ENCODE results near the gene OTOR. TPM values are rescaled to one million over a fixed set of nuclear protein-coding genes. Genes with fewer than 3 reads are reported as not detected.

OTOR gene
- total and polyA plus RNA-seq, 2 of the 8 experiments (the other 6 are each of a cell fraction or from before 2014, with no cell fraction given) = not detected

DNA sequence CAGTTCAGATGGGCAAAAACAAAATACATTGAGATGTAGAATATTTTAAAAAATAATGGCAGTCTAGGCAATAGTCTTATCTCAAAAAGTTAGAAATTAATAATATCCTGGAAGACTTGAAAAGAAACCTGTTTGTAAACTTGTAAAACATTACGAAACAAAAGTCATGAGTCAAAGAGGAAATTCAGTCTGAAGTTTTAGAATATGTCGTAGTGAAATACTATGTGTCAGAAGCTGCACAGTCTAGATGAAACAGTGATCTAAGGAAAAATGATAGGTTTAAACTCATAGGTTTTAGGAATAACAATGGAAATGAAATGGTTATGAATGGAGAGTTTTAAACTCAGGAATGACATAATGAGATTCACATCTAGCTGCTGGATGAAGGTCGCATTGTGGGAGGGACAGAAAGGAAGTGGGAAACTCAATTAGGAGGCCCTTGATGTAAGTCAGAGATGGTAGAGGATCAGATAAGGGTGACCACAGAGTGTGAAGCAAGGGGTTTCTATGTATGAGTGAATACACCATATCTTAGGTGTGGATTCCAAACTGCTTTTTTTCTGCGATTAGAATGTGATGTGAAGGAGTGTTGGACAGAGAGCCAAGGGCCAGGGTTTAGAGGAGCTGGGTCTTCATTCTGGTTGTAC lies 15.5 kb upstream of the OTOR start:
- peaks cover 0 to 4% (median 1%) of the 10 kb centered on the region in 4 experiments; a peak in 2 of 7 replicates for H3K4me1 ChIP-seq (replicated peaks in 1 of 4; ENCODE audit: control insufficient read depth in 3 of 4, insufficient read depth in 4 of 4, low read length in 3 of 4)
- no peak overlapping the region for H2BK12ac ChIP-seq (ENCODE audit: low read depth, low read length)
- no peaks in the 10 kb centered on the region for H3K9me3 ChIP-seq (ENCODE audit: insufficient read depth in 2 of 2, low read depth in 1 of 2, low read length in 1 of 2)
- POLR2A ChIA-PET (ENCODE audit: partially characterized antibody) = no interaction called here
- H3K4me3 ChIP-seq (ENCODE audit: extremely low read depth in 1 of 4, insufficient read depth in 2 of 4, low read depth in 3 of 4, low read length in 4 of 4) = no peak overlapping the region
- H4K8ac ChIP-seq (ENCODE audit: extremely low read depth, insufficient read depth, low read length) = no peak overlapping the region
- no peak overlapping the region for H3K18ac ChIP-seq (ENCODE audit: extremely low read depth, low read length)
- WGBS, 2 experiments (ENCODE audit: extremely low coverage in 1 of 2, insufficient coverage in 1 of 2, insufficient read length in 1 of 2, insufficient replicate concordance in 2 of 2, low coverage in 1 of 2, low lambda C conversion rate in 2 of 2, missing lambda C conversion rate in 1 of 2) = 85% methylated on average over 4 of the region's 4 CpGs; no CpG with 5 or more reads in 1 of the 2 experiments
- no peak overlapping the region for H3K23ac ChIP-seq (ENCODE audit: insufficient read length)
- H4K91ac ChIP-seq (replicated peaks; ENCODE audit: insufficient read length, low read length) = no peak overlapping the region
- H3K9ac ChIP-seq (replicated peaks in 1 of 4; ENCODE audit: extremely low read depth in 1 of 4, low read depth in 3 of 4, low read length in 3 of 4) = no peak overlapping the region
- H3K4ac ChIP-seq (replicated peaks; ENCODE audit: insufficient read length, low read depth, low read length) = no peak overlapping the region
- H3K14ac ChIP-seq (ENCODE audit: insufficient read length) = no peak overlapping the region
- H2AK5ac ChIP-seq (ENCODE audit: low read depth, low read length) = no peak overlapping the region
- H4K20me1 ChIP-seq (replicated peaks in 1 of 2; ENCODE audit: control insufficient read depth in 1 of 2, insufficient read depth in 2 of 2, low read length in 2 of 2) = peaks cover 0 to 7% of the 10 kb centered on the region in 2 experiments
- no peak overlapping the region for H2AFZ ChIP-seq (ENCODE audit: low read length)
- H4K5ac ChIP-seq (ENCODE audit: insufficient read length, low read depth, low read length) = no peak overlapping the region
- peaks cover 13 to 48% of the 10 kb centered on the region in 2 experiments for H3K79me2 ChIP-seq (ENCODE audit: control insufficient read depth in 1 of 2, insufficient read depth in 2 of 2, low read length in 2 of 2)
- H2BK5ac ChIP-seq (ENCODE audit: low read depth, low read length) = no peak overlapping the region
- H3K27ac ChIP-seq (ENCODE audit: low read depth, low read length) = no peak overlapping the region
- H3K79me1 ChIP-seq (ENCODE audit: low read depth, low read length) = peaks cover 5% of the 10 kb centered on the region
- FAIRE-seq (no peak), DNase-seq (ENCODE audit: low read depth in 1 of 2, low spot score in 2 of 2) (no peak)
- H3K23me2 ChIP-seq (ENCODE audit: low read depth, low read length) = peaks cover 7% of the 10 kb centered on the region
- no peak overlapping the region for H2BK15ac ChIP-seq (ENCODE audit: low read length)
- no peak overlapping the region for H2BK120ac ChIP-seq (replicated peaks; ENCODE audit: low read depth, low read length)
- H2BK20ac ChIP-seq (ENCODE audit: low read length) = no peak overlapping the region
- H3K4me2 ChIP-seq (ENCODE audit: insufficient read depth in 1 of 2, low read depth in 2 of 2, low read length in 2 of 2) = no peak overlapping the region
- no peak overlapping the region for H3K56ac ChIP-seq (replicated peaks; ENCODE audit: insufficient read length, low read depth, low read length)
- H3K27me3 ChIP-seq (replicated peaks in 1 of 4; ENCODE audit: control insufficient read depth in 3 of 4, extremely low read depth in 1 of 4, insufficient read depth in 3 of 4, low read length in 3 of 4) = peaks cover 0 to 1% (median under 1%) of the 10 kb centered on the region in 4 experiments; a peak in 2 of 7 replicates
- CTCF ChIA-PET (ENCODE audit: partially characterized antibody) = no interaction called here
- H3K36me3 ChIP-seq (ENCODE audit: control insufficient read depth in 2 of 4, insufficient read depth in 4 of 4, low read length in 3 of 4) = peaks cover 6 to 35% (median 25%) of the 10 kb centered on the region in 4 experiments; a peak in 7 of 8 replicates
- no peak for TF ChIP-seq SIN3A (conservative IDR thresholded peaks at IDR 0.05 in 1 of 2, IDR thresholded peaks at IDR 0.05 in 1 of 2; ENCODE audit: low read depth in 1 of 2, low read length in 2 of 2)
- TF ChIP-seq, protein P1, sequence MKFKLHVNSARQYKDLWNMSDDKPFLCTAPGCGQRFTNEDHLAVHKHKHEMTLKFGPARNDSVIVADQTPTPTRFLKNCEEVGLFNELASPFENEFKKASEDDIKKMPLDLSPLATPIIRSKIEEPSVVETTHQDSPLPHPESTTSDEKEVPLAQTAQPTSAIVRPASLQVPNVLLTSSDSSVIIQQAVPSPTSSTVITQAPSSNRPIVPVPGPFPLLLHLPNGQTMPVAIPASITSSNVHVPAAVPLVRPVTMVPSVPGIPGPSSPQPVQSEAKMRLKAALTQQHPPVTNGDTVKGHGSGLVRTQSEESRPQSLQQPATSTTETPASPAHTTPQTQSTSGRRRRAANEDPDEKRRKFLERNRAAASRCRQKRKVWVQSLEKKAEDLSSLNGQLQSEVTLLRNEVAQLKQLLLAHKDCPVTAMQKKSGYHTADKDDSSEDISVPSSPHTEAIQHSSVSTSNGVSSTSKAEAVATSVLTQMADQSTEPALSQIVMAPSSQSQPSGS (IDR thresholded peaks at IDR 0.05; ENCODE audit: low read length) = no peak
- TF ChIP-seq ZNF274 (IDR thresholded peaks at IDR 0.05; ENCODE audit: borderline replicate concordance, extremely low read depth, low read length) = no peak
- no peak for TF ChIP-seq KDM1A (IDR thresholded peaks at IDR 0.05; ENCODE audit: borderline replicate concordance, low read length)
- TF ChIP-seq CHD1 (IDR thresholded peaks at IDR 0.05; ENCODE audit: low read depth, low read length) = no peak
- no peak for TF ChIP-seq EGR1 (IDR thresholded peaks at IDR 0.05; ENCODE audit: borderline replicate concordance, low read depth, low read length)
- TF ChIP-seq CBX8 (IDR thresholded peaks at IDR 0.05; ENCODE audit: borderline replicate concordance, low read depth, low read length) = no peak
- TF ChIP-seq, protein P2, sequence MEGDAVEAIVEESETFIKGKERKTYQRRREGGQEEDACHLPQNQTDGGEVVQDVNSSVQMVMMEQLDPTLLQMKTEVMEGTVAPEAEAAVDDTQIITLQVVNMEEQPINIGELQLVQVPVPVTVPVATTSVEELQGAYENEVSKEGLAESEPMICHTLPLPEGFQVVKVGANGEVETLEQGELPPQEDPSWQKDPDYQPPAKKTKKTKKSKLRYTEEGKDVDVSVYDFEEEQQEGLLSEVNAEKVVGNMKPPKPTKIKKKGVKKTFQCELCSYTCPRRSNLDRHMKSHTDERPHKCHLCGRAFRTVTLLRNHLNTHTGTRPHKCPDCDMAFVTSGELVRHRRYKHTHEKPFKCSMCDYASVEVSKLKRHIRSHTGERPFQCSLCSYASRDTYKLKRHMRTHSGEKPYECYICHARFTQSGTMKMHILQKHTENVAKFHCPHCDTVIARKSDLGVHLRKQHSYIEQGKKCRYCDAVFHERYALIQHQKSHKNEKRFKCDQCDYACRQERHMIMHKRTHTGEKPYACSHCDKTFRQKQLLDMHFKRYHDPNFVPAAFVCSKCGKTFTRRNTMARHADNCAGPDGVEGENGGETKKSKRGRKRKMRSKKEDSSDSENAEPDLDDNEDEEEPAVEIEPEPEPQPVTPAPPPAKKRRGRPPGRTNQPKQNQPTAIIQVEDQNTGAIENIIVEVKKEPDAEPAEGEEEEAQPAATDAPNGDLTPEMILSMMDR (IDR thresholded peaks at IDR 0.05; ENCODE audit: control extremely low read depth in 1 of 3, insufficient read depth in 1 of 3, low read depth in 1 of 3, low read length in 3 of 3) = no peak

All from H1 (cell line).